ENCODE measurements around the gene TMEM184B.

The TMEM184B gene

GRCh38 chr22:38272373-38273134 is at the start of gene TMEM184B:
Gene TMEM184B (minus strand): TSS chr22:38273010. CDS start chr22:38247961, 25,049 bp downstream.
- DNase-seq (ENCODE audit: low read depth in 2 of 2) = peak; percentile 43 to 74

- no peak for DNase-seq (ENCODE audit: low read depth in 2 of 2)
These were observed 48.0 kb upstream of the TMEM184B start for GRCh38 chr22:38320605-38321402.

GRCh38 chr22:38318792-38319773 is 46.3 kb upstream of the TMEM184B start:
- DNase-seq (ENCODE audit: low read depth in 2 of 2) = no peak

- DNase-seq (ENCODE audit: low read depth in 2 of 2) = no peak
These were observed 45.3 kb upstream of the TMEM184B start for GRCh38 chr22:38317995-38318715.

GRCh38 chr22:38317122-38317994 is 44.5 kb upstream of the TMEM184B start, which contains the start of gene CSNK1E:
Gene CSNK1E (minus strand): TSS chr22:38317433. CDS start chr22:38314157, 3,276 bp downstream.
- peak in 1 of 2 donors; percentile 63 for DNase-seq (ENCODE audit: low read depth in 2 of 2)

GRCh38 chr22:38316364-38317121 is 43.7 kb upstream of the TMEM184B start:
- DNase-seq (ENCODE audit: low read depth in 2 of 2) = no peak

- no peak for DNase-seq (ENCODE audit: low read depth in 2 of 2)
These were observed 43.1 kb upstream of the TMEM184B start for GRCh38 chr22:38315823-38316363.

GRCh38 chr22:38314933-38315822 is 42.4 kb upstream of the TMEM184B start:
- no peak for DNase-seq (ENCODE audit: low read depth in 2 of 2)

GRCh38 chr22:38314051-38314932 is 41.5 kb upstream of the TMEM184B start:
- no peak for DNase-seq (ENCODE audit: low read depth in 2 of 2)

GRCh38 chr22:38313384-38313955 is 40.7 kb upstream of the TMEM184B start:
- no peak for DNase-seq (ENCODE audit: low read depth in 2 of 2)

- DNase-seq (ENCODE audit: low read depth in 2 of 2) = no peak
These were observed 39.5 kb upstream of the TMEM184B start for GRCh38 chr22:38312261-38312800.

GRCh38 chr22:38311323-38311620 is 38.5 kb upstream of the TMEM184B start:
- no peak for DNase-seq (ENCODE audit: low read depth in 2 of 2)

GRCh38 chr22:38310518-38311322 is 37.9 kb upstream of the TMEM184B start:
- DNase-seq (ENCODE audit: low read depth in 2 of 2) = no peak

GRCh38 chr22:38309614-38310517 is 37.1 kb upstream of the TMEM184B start:
- DNase-seq (ENCODE audit: low read depth in 2 of 2) = no peak
